ENCODE data around the gene DEFB119.
"Not testable (repeated sequence)": the region's sequence is repeated elsewhere in the genome, so short reads cannot be mapped to it uniquely, and the experiment has no call there.

- not testable (repeated sequence) for TF ChIP-seq CTCF (IDR thresholded peaks at IDR 0.05; ENCODE audit: low read depth, low read length); POLR2A (IDR thresholded peaks at IDR 0.05; ENCODE audit: extremely low read depth, insufficient read length)
Observed at GRCh38 chr20:31427576-31427975, 37.2 kb upstream of the DEFB119 start.
